GM21381 (cell line): Measurements from ENCODE around the gene CYYR1.

ENCODE experiments used
- ATAC-seq: cut with Tn5 transposase; IDR thresholded peaks from one replicate; pipeline ENCODE4 v1.9.1; 2021; ENCODE audit warnings: mild to moderate bottlenecking, moderate library complexity; ENCODE audit not compliant: unreplicated experiment

The CYYR1 gene

DNA sequence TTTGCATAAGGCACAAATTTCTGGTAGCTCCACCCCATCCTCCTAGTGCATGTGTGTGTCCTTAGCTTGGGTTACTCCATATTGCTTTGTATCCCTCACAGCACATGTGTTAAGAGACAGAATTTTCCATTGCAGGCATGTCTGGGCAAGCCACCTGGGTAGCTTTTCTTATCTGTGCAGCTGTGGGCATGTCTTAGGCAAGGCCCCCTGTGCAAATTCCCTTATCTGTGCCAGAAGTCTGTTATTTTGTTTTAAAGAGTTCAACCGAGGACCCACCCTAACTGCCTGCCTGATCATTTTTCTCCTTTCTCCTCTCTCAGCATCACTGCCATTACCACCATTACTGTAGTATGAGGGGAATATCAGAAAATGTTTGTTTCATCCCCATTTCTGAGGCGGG is 131.9 kb downstream of the CYYR1 start:
- ATAC-seq = no peak

DNA sequence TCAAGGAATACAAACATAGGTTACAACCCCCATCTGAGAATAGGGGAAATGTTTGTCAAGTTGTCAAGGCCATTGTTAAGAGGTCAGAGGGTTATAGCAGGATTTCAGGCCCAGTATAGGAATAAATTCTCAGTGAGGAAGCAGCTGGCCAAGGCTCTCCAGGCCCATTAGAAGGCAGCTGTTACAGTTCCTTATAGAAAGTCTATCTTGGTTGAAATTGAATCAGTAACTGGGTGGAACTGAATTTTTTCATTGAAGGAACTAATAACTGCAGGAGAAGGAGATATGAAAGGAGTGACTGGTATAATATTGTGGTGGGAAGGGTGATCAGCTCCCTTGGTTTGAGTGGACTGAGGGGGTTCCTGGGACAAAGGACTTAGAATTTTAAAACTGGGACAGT is 134.1 kb downstream of the CYYR1 start:
- no peak for ATAC-seq

DNA sequence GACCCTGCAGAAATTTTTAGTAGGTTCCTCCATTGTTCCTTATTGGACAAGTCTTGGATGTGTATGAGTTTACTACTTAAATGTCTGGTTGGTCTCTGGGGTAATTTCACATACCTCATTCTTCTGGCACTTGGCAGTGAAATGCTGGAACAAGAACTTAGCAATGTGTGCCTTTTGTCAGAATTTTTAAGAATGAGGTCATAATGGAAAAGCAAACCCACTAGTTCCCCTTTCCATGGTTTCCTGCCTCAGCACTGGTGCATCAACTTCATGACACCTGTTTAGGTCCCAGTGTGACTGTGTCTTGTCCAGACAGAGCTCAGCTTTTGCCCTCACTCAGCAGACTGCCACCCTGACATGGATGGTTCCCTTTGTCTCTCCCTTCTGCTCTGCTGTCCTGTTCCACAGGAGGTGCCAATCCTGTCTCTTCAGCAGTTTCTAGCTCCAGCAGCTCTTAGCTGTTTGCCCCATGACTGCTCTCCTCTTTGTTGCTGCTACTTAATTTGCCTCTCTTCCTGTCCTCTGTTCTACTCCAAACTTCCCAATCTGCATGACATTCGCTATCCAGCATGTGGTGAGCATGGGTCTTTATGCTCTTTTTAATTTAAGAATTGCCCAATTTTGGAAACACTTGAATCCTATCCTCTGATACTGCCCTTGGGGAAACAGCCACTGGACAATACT is 135.6 kb downstream of the CYYR1 start:
- no peak for ATAC-seq

DNA sequence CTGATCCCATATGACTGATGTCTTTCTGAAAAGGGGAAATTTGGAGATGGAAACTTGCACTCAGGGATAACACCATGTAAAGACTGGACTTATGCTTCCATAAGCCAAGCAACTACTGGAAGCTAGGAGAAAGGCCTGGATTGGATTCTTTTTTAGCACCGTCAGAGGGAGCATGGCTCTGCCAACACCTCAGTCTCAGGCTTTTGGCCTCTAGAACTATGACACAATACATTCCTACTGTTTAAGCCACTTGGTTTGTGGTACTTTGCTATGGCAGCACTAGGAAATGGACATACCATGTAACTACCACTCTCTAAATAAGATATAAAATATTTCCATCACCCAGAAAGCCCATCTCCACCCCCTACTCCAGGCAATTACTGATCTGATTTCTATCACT is 139.7 kb downstream of the CYYR1 start:
- ATAC-seq = no peak

DNA sequence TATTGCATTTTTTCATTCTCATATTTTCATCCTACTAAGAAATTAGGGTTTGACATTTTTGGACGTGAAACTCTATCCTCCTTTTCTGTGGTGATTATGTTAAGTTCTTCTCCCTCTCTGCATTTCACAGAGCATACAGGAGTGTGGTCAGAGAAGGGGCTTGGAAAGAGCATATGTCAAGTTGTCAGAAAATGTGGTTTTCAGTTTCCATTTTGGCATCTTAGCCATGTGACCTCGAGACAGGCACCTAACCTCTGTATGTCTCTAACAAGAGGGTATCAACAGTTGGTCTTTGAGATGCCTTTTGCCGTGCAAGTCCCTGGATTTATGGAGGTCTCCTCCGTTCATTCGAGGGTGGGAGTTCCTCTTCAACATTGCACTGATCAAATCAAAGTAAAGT is 140.7 kb downstream of the CYYR1 start:
- no peak for ATAC-seq

DNA sequence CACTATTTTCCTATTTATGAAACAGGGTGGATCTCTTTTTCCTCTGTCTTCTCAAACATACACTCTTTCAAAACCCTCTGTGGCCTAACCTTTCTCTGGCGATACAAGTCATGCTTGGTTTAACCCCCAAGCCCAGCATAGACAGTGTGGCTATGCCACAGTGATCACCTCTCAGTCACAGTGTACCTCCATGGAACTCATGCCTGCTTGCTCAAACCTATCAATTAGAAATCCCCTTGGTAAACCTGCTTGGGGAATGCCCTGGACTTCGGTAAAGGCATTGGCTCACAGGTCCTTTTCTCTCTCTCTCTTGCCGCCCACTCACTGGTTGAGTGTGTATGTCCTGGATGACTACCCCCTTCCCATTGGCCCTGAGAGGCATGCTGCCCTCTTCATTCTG is 147.5 kb downstream of the CYYR1 start:
- no peak for ATAC-seq

DNA sequence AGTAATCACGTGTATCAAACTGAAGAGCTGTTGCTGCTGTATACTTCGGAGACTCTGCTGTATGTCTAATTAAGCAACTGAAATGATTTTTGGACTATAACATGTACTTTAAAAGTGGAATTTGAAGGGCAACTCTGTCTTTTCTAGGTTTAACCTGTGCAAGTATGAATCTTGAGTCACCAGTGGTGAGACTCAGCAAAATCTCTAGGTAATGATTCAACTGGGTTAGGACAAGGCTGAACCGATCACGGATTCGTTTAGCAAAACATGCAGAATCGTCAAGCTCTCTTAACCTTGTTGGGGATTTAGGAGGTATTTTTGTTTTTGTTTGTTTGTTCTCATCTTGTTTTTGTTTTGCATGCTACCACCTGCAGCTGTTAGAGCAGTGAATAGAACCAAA is 149.6 kb downstream of the CYYR1 start:
- no peak for ATAC-seq

DNA sequence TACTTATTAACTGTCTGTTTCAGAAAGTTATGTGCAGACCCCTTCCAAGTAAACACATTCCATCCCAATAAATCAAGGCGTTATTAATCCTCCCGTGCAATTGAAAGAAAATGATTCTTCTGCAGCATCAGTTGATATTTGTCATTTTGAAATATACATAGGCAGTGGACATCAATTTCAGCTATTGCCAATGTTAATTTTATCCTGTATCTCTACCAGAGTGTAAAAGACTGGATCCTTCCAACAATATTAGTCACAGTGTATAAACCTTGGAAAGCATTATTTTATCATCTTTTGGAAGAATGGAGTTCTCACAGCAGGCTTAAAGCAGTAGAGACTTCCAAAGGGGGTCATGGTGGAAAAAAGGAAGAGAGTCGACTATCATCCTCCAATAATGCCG is 150.4 kb downstream of the CYYR1 start:
- no peak for ATAC-seq

DNA sequence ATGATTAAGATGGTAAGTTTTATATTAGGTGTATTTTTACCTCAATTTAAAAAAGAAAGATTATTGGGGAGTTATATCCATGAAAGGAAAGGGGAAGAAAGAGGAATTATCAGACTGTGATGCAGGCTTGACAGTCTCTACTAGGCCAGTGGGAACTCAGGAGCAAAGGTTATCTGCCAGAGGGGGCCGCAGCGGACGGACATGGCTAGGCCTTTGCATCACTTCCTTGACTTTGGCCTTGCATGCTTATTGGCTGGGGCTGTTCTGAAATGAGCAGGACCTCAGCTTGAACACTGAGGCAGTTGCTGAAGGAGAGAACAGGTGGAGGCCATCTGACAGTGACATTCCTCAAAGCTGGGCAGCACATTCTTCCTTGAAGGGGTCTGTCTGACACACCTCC is 150.9 kb downstream of the CYYR1 start:
- no peak for ATAC-seq

DNA sequence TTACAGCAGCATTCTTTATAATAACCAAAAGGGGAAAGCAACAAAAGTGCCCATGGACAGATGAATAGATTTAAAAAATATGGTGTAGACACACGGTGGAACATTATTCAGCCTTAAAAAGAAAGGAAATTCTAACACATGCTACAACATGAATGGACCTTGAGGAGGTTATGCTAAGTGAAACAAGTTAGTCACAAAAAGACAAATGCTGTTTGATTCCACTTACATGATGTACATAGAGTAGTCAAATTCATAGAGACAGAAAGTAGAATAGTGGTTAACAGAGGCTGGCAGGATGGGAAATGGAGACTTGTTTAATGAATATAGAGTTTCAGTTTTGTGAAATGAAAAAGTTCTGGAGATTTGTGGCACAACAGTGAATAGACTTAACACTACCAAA is 151.4 kb downstream of the CYYR1 start:
- ATAC-seq = no peak
